Stimulated activated CD4-positive, alpha-beta T cell treated with anti-CD3 and anti-CD28 coated beads, Interleukin-12 subunit alpha, Interleukin-12 subunit beta, amount 100 ng/mL, for 48 hours (primary cell): Measurements from ENCODE around the gene MSTN.
"Not testable (repeated sequence)": the region's sequence is repeated elsewhere in the genome, so short reads cannot be mapped to it uniquely, and the experiment has no call there.

ENCODE experiments used
- DNase-seq, 3 donors: peaks; one replicate each; pipeline ENCODE4 v3.0.0-alpha.2; 2020; ENCODE audit warnings: low read depth in 2 of 3, low spot score in 1 of 3

The MSTN gene

DNA sequence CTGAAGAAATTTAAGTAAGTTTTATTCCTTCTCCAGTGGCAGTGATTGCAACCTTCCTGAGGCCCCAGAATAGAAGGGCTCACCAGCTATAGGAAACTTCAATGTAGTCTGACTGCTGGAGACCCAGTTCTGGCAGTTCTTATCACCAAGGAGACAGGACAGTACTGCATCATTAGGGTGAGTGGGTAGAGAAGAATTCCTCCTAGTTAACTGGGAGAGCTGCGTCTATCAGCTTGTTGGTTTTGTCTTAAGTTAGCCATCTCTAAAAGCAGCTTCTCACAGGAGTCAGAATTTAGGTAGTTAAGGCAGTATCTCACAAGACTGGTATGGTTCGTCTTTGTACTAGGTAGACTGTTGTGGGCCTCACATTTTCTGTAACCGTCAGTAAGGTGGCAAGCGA is 3.3 kb upstream of the MSTN start:
- DNase-seq: no peak

DNA sequence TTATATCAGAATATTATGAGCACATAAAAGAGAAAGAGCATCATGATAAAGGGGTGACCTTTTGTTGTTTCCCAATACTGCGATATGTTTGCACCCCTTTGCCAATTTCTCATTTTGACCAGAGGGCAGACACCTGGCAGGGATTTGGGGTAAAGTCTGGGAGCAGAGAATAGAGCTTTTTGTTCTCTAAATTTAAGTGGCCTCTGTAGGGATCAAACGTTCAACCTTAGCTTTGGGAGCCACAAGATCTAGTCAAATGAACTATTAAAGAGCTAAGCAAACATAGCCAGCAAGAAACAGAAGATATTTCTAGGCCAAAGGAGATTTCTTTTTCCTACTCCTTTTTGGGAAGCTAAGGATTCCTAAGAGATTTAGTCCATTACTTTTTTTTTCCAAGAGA is 1.1 kb upstream of the MSTN start:
- no peak for DNase-seq

DNA sequence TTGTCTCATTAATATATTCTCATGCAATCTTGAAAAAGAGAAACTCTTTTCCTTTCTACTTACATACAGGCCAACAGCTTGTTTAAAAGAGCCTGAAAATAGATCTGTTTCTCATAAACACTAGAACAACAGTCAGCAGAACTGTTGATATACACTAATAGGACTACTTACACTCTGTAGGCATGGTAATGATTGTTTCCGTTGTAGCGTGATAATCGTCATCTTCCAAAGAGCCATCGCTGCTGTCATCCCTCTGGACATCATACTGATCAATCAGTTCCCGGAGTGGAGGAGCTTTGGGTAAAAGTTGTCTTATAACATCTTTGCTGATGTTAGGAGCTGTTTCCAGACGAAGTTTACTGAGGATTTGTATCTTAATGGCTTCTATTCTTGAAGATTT is 476 bp downstream of the MSTN start:
- no peak for DNase-seq

DNA sequence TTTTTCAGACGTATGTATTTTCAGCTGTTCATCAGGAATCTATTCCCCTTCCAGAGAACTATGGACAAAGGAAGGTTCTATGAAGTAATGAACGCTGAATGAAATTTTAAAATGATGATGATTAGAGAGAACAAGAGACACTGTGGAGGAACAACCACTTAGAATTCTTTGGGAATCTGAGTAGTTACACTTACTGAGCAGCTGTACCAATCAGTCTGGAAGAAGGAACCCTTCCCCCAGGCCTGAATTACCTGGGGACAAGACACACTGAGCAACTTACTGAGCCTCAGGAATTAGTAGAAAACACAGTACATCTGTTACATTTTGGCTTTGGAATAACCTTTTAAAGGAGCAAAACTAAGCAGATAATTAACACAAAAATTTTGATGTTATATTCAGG is 1.9 kb downstream of the MSTN start:
- no peak for DNase-seq

DNA sequence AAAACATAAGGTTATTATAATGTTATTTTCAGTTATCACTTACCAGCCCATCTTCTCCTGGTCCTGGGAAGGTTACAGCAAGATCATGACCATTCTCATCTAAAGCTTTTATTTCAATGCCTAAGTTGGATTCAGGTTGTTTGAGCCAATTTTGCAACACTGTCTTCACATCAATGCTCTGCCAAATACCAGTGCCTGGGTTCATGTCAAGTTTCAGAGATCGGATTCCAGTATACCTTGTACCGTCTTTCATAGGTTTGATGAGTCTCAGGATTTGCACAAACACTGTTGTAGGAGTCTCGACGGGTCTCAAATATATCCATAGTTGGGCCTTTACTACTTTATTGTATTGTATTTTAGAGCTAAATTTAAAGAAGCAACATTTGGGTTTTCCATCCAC is 2.5 kb downstream of the MSTN start:
- DNase-seq: no peak

DNA sequence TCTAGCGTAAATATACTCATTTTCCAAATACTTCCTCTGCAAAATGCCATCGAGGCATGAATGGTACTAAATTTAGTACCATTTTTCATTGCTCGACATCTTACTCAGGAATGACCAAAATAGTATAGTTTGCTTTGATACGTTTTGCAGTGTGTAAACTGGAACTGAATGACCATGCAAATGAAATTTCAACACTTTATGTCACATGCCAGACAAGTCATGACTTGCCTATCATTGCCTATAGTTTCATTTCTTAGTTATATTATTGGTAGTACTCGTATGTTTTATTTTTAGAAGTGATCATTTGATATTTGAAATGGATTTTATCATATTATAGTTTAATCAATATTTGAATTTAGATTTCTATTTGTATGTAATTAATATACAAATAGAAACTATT is 9.1 kb downstream of the MSTN start:
- no peak for DNase-seq

DNA sequence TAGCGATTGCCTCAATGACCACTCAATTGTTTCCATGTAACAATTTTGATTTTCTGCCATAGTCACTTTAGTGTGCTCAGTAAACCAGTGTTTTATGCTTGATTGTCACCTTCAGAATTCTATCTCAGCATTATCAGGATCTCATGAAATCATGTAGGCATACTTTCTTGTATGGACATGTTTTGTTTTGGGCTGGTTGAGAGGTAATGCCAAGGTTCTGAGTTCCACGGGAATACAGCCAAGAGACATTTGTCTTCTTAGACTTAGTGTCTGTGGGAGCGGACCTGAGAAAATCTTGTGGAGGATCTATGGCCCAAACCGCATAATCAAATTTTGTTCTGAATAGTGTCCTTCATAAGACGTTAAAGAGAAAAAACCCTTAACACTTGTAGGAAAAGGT is 10.2 kb downstream of the MSTN start:
- no peak for DNase-seq

DNA sequence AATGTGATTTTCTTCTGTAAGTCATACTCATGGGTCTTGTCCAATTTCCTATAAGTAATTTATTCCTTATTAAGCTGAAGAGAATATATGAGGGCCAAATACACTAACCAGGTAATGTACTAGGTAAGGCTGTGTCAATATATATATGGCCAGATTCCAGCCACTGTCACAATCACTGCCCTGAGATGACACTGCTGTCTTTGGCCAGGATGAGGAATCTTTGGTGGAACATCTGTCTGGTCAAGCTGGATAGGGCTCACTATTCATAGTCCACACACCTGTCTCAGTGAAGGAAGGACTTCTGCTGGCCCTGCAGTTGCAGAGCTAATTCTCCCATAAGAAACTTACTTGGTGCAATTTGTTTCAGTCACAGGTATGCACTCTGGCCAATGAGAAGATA is 11.3 kb downstream of the MSTN start:
- DNase-seq: no peak

DNA sequence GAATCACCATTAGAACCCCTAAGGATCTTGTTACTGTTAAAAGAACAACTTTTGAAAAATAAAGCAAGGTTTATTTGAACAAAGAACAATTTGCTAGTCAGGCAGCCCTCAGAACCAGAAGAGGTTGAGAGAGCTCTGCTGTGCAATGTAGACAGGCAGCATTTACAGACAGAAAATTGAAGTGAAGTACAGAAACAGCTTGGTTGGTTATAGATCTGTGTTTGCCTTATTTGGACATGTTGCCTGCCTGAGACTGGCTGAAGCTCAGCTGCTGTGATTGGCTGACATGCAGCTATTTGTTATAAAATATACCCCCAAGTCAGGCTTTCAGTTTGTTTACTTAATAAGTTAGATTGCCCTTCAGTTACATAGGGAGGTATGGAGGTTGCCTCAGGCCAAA is 12.5 kb downstream of the MSTN start:
- DNase-seq: no peak

DNA sequence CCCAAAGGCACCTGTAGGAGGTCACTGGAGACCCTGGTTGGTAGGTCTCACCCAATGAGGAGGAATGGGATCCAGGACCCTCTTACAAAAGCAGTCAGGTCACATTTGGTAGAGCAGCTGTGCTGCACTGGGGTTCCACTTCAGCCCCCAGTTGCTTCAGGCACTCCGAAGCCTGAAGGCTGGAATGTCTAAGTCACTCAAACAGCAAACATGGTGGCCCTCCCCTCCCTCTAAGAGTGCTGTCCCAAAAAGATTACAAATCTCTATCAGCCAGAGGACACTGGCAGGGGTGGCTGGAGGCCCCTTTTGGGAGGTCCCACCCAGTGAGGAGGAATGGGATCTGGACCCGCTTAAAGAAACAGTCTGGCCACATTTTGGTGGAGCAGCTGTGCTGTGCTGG is 17.7 kb downstream of the MSTN start:
- DNase-seq: no peak

DNA sequence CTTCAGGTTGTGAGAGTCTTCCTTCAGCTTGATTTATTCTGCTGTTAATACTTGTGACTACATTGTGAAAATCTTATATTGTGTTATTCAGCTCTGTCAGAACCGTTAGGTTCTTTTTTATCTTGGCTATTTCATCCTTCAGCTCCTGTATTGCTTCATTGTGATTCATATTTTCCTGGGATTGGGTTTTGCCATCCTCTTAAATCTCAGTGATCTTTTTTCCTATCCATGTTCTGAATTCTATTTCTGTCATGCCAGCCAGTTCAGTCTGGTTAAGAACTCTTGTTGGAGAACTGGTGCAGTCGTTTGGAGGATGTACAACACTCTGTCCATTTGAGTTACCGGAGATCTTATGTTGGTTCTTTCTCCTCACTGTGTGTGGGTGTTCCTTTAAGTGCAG is 19.1 kb downstream of the MSTN start:
- DNase-seq: no peak

DNA sequence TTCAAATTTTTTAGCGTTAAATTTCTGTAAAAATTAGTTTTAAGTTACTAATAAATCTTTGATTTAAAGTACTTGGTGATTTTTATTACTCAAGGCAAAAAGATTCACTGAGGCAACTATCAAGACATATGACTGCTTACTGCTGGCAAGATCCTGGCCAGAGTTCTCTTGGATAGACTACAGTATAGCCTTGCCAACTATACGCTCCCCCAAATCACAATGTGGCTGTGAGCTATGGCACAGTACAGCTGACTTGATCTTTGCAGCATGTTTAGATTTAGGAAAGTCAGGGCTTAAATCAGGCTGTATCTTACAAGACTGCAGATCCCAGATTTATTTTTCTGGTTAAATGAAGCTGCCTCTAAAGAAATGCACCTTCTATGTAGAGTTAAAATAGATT is 26.5 kb downstream of the MSTN start:
- no peak for DNase-seq

DNA sequence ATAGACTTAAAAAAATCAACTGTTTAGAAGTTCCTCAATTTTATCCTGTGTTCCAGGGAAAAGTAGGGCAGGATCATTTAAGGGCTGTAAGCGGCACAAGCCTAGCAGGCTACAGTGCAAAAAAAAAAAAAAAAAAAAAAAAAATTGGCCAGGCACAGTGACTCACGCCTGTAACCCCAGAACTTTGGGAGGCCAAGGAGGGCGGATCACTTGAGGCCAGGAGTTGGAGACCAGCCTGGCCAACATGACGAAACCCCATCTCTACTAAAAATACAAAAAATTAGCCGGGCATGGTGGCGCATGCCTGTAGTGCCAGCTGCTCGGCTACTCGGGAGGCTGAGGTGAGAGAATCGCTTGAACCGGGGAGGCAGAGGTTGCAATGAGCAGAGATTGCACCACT is 28.1 kb downstream of the MSTN start:
- not testable (repeated sequence) for DNase-seq

DNA sequence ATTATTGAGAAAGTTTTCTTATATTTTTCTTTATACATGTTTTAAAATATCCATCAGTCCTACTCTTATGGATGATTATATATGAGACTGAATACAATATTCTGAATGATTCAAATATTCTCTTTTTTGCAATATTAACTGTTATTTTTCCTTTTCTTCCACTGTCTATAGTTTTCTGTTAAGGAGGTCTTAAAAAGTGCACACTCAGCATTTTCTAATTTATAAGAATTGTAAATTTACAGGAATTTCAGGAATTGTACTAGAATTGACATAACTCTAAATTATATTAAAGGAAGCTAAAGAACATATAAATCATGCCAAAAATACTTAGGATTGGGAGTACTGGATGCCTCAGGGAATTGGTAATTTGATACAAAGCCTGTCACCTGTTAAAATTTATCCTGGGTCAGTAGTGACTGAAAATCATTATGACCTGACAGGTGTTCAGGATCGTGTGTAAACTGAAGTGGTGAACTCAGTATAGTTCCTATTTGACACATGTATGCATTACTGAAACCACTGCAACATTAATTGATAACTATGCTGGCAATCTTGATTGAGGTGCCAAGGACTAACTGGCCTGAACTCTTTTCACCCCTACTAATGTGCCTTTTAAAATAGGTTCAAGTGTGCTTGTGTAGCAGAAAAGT is 30.4 kb downstream of the MSTN start:
- DNase-seq: no peak

DNA sequence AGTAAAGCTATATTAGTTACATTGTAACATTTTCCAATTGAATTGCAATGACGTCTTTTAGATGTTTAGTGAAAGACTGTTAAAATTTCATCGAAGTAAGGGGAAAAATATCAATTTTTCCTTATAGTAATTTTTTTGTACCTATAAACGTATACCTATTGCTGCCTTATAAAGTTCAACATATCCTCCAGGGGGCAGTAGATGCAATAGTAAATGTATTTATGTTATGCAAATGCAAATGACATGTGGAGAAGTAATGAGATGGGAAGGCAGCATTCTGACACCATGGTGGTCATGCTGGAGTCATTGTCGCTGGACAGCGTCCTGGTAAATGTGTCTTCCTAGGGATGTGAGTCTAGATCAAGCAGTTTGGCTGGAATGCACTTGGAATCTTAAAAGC is 38.7 kb downstream of the MSTN start:
- peak in 1 of 3 donors; percentile 36 for DNase-seq

DNA sequence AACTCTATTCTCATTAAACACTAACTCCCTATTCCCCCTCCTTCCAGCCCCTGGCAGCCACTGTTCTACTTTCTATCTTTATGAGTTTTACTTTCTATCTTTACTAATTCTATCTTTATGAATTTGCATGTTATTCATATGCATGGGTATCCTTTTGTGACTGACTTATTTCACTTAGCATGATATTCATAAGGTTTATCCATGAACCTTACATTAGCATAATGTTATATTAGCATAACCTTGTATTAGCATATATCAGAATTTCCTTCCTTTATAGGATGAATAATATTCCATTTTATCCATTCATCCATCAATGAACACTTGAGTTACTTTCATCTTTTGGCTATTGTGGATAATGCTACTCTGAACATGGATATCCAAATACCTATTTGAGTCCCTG is 41.8 kb downstream of the MSTN start:
- DNase-seq: no peak

DNA sequence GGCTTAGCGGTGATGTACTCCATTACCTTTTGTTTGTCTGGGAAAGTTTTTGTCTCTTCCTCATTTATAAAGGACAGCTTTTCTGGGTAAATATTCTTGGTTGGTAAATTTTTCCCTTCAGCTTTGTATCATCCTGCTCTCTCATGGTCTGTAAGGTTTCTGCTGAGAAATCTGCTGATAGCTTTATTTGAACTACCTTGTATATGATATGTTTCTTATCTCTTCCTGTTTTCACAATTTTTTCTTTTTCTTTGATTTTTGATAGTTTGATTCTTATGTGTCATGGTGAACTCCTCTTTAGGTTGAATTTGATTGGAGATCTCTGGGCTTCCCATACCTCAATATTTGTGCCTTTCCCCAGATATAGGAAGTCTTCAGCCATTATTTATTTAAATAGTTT is 44.7 kb downstream of the MSTN start:
- DNase-seq: no peak

DNA sequence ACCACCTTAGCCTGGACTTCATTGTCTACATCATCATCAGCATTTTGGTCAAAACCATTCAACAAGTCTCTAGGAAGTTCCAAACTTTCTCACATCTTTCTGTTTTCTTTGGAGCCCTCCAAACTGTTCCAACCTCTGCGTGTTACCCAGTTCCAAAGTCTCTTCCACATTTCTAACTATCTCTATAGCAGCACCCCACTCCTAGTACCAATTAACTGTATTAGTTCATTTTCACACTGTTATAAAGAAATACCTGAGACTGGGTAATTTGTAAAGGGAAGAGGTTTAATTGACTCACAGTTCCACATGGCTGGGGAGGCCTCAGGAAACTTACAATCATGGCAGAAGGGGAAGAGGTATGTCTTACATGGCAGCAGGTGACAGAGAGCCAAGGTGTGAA is 46.6 kb downstream of the MSTN start:
- not testable (repeated sequence) for DNase-seq
